Pulmonary artery endothelial cell (primary cell): ENCODE results near the gene MRPS11. TPM values are rescaled to one million over a fixed set of nuclear protein-coding genes. Genes with fewer than 3 reads are reported as not detected.

ENCODE experiments used
- total RNA-seq: library from RNA; depleted of rRNA; stranded (reverse); fragments of >200 nt; gene quantifications from 2 replicates; pipeline ENCODE4 v1.2.3, GENCODE V29; 2014

Gene MRPS11
- total RNA-seq, 1 donor from 2014 or later, result 49.3 TPM

Other genes starting within 250 kb of the MRPS11 start
- gene NTRK3, start 211.0 kb upstream of the MRPS11 start, total RNA-seq, result not detected in 2 replicates
- gene MRPL46, start 320 bp upstream of the MRPS11 start, total RNA-seq, result 19.7 and 19.9 TPM in 2 replicates
- 2.8 and 3.5 TPM in 2 replicates for gene DET1, start 79.0 kb downstream of the MRPS11 start, total RNA-seq
- gene AEN, start 153.6 kb downstream of the MRPS11 start, total RNA-seq, result 91.7 and 93.6 TPM in 2 replicates
- gene ISG20, start 171.3 kb downstream of the MRPS11 start, total RNA-seq, result 8.0 and 44.4 TPM in 2 replicates